Endodermal cell (in vitro differentiated cells): ENCODE data around the gene NEMP1. TPM values are rescaled to one million over a fixed set of nuclear protein-coding genes. Genes with fewer than 3 reads are reported as not detected.

Source experiments
- DNase-seq: peaks from one replicate; pipeline ENCODE4 v3.0.0-alpha.2; 2017
- H3K27ac ChIP-seq: 2 replicates; pipeline ENCODE4 v1.5.1; 2013; ENCODE audit warnings: mild to moderate bottlenecking, low read depth, low read length, moderate library complexity
- H3K27me3 ChIP-seq: 2 replicates; pipeline ENCODE4 v1.6.1; 2013; ENCODE audit warnings: mild to moderate bottlenecking, low read length, moderate library complexity; ENCODE audit not compliant: insufficient read depth, control insufficient read depth, poor library complexity, severe bottlenecking
- H3K36me3 ChIP-seq: 2 replicates; pipeline ENCODE4 v1.7.0; 2013; ENCODE audit warnings: mild to moderate bottlenecking, low read length, moderate library complexity; ENCODE audit not compliant: control insufficient read depth, insufficient read depth
- H3K4me1 ChIP-seq: one replicate; pipeline ENCODE4 v1.7.0; 2013; ENCODE audit warnings: low read length; ENCODE audit not compliant: control insufficient read depth, insufficient read depth
- H3K4me3 ChIP-seq: 2 replicates; pipeline ENCODE4 v1.5.1; 2013; ENCODE audit warnings: mild to moderate bottlenecking, low read length, moderate library complexity
- H3K9ac ChIP-seq: 2 replicates; pipeline ENCODE4 v1.6.1; 2013; ENCODE audit warnings: mild to moderate bottlenecking, low read length, moderate library complexity; ENCODE audit not compliant: poor library complexity, severe bottlenecking; ENCODE audit errors: extremely low read depth
- H3K9me3 ChIP-seq: 2 replicates; pipeline ENCODE4 v1.6.1; 2013; ENCODE audit warnings: mild to moderate bottlenecking, low read length, moderate library complexity; ENCODE audit not compliant: control insufficient read depth
- H3K27ac Mint-ChIP-seq: 2 replicates; pipeline ENCODE4 v1.8.0; 2020; ENCODE audit warnings: mixed read lengths
- H3K27me3 Mint-ChIP-seq: 2 replicates; pipeline ENCODE4 v1.8.0; 2021; ENCODE audit warnings: mild to moderate bottlenecking, mixed read lengths; ENCODE audit not compliant: insufficient read depth
- H3K36me3 Mint-ChIP-seq: 2 replicates; pipeline ENCODE4 v1.8.0; 2020; ENCODE audit warnings: low read depth, mixed read lengths
- H3K4me1 Mint-ChIP-seq: 2 replicates; pipeline ENCODE4 v1.8.0; 2020; ENCODE audit warnings: mixed read lengths
- H3K4me3 Mint-ChIP-seq: 2 replicates; pipeline ENCODE4 v1.8.0; 2020; ENCODE audit warnings: mild to moderate bottlenecking, moderate library complexity, mixed read lengths
- H3K9me3 Mint-ChIP-seq: 2 replicates; pipeline ENCODE4 v1.8.0; 2020; ENCODE audit warnings: mild to moderate bottlenecking, mixed read lengths
- WGBS, 2 experiments: methylation state at CpG; one replicate each; pipeline versions ENCODE4 v1.1.5 to v1.1.7; 2013; ENCODE audit warnings: missing lambda C conversion rate in 2 of 2, mixed read lengths in 1 of 2; ENCODE audit not compliant: insufficient coverage in 1 of 2, insufficient read length in 1 of 2; 5-methylcytosine and 5-hydroxymethylcytosine counted together
- total RNA-seq, 2 donors: library from RNA; stranded (reverse); fragmentation: NEBNext Ultra II Directional in 1 of 2; extraction: Animal tissue kit (Norgen Biotek cat#: 25700) in 1 of 2; gene quantifications; 2 replicates in 1 of 2; 3 replicates in 1 of 2; pipeline ENCODE4 v1.2.1, GENCODE V29; 2021
- TF ChIP-seq, protein P1 (sequence below): fragments of 200-600 bp; sonication (generic); conservative IDR thresholded peaks from 2 replicates; pipeline ENCODE4 v1.5.0; 2021; ENCODE audit warnings: antibody characterized with exemption, mild to moderate bottlenecking

Gene NEMP1
- total RNA-seq, 2 donors from 2014 or later = 36.3 to 52.6 TPM

DNA sequence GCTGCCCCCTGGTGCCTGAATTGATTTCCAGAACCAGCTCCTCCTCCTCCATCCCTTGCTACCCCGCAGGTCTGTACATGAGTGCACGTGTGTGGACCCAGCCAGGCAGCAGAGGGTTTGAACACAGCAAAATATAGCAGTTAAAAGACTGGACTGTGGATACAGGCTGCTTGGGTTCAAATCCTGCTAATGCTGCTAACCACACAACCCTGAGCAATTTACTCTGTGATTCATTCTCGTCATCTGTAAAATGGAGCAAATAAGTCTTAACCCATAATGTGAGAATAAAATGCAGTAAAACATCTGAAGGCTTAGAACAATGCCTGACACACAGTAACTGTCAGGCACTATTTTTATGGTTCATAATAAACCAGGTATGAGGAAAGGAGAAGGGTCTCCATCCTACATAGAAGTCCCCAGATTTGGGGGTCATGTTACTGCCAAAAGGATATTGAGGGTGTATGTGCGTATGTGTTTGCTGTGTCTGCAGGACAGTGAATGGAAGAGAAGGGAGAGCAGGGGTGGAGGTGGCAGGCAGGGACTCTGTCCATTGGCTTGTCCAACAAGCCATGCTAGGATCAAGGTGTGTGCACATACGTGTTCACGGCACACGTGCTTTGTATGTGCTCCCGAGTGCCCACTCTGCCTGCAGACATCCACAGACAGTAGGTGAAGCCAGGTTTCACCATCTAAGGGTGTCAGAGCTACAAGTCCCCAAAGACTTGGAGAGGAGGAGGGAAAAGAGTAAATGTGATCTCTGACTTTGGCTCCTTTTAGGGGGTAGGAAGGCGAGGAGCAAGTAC lies 34.1 kb upstream of the NEMP1 start:
- H3K4me3 ChIP-seq = peak overlapping the region; percentile 84
- H3K27ac ChIP-seq = no peak overlapping the region
- TF ChIP-seq, protein P1, sequence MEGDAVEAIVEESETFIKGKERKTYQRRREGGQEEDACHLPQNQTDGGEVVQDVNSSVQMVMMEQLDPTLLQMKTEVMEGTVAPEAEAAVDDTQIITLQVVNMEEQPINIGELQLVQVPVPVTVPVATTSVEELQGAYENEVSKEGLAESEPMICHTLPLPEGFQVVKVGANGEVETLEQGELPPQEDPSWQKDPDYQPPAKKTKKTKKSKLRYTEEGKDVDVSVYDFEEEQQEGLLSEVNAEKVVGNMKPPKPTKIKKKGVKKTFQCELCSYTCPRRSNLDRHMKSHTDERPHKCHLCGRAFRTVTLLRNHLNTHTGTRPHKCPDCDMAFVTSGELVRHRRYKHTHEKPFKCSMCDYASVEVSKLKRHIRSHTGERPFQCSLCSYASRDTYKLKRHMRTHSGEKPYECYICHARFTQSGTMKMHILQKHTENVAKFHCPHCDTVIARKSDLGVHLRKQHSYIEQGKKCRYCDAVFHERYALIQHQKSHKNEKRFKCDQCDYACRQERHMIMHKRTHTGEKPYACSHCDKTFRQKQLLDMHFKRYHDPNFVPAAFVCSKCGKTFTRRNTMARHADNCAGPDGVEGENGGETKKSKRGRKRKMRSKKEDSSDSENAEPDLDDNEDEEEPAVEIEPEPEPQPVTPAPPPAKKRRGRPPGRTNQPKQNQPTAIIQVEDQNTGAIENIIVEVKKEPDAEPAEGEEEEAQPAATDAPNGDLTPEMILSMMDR = peak; percentile 91
- H3K27me3 ChIP-seq = no peaks in the 10 kb centered on the region
- no peak overlapping the region for H3K9ac ChIP-seq
- Mint-ChIP-seq H3K27ac (no peak overlapping the region), H3K9me3 (no peaks in the 10 kb centered on the region), H3K4me3 (peak overlapping the region; percentile 82), H3K36me3 (peaks cover 8% of the 10 kb centered on the region), H3K27me3 (peaks cover 8% of the 10 kb centered on the region), H3K4me1 (peaks cover 24% of the 10 kb centered on the region)
- H3K4me1 ChIP-seq = no peaks in the 10 kb centered on the region
- 69 to 100% methylated on average over 5 to 8 of the region's 9 CpGs for WGBS, 2 experiments
- no peak for DNase-seq
- no peaks in the 10 kb centered on the region for H3K36me3 ChIP-seq
- no peaks in the 10 kb centered on the region for H3K9me3 ChIP-seq

DNA sequence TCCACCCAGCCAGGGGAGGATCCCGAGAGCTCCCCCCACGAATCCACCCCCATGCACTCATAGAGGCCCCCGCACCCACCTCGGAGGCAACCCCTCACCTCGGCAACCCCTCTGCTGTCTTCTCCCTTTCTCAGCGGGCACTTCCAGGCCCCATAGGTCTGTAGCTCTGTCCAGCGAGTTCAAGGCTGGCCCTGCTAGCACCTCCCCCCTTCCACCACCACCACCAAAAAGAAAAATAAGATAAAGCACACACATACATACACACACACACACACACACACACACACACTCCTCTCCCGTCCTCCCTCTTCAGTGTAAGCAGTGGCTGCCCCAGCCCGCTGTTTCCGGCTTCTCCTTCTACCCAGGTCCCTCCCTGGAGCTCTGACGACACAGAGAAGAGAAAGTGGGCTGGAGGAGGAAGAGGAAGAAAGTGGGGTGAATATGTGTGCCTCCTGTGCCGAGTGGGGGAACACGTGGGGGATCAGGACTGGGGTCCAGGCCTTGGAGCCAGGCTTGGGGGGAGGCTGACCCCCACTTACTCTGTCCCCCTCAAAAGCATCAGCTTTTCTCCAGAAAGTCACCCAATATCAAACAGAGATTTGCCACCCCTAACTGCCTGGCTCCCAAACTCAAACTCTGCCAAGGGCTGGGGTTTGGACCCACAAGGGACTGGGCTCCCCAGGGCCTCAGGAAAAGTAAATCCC lies 32.6 kb upstream of the NEMP1 start, which contains the start of gene STAT6:
Gene STAT6, minus strand, starts transcription at position 332 of the 704 bp plus-strand sequence. CDS start 3,084 bp downstream, outside the sequence.
- DNase-seq = peak; percentile 89
- Histone ChIP-seq H3K9ac (peak within 1 kb of the TSS; percentile 62), H3K4me3 (peak within 1 kb of the TSS; percentile 84), H3K9me3 (no peaks in the 10 kb centered on the region), H3K27me3 (no peaks in the 10 kb centered on the region), H3K36me3 (no peaks in the 10 kb centered on the region), H3K4me1 (no peaks in the 10 kb centered on the region), H3K27ac (peak within 1 kb of the TSS; percentile 89)
- TF ChIP-seq, protein P1 = no peak
- Mint-ChIP-seq H3K27ac (peak within 1 kb of the TSS; percentile 98), H3K36me3 (peaks cover 22% of the 10 kb centered on the region), H3K27me3 (peaks cover 4% of the 10 kb centered on the region), H3K4me3 (peak within 1 kb of the TSS; percentile 82), H3K4me1 (peaks cover 24% of the 10 kb centered on the region), H3K9me3 (no peaks in the 10 kb centered on the region)
- 18% methylated on average over 10 of the region's 13 CpGs; no CpG with 5 or more reads in 1 of the 2 experiments for WGBS, 2 experiments

DNA sequence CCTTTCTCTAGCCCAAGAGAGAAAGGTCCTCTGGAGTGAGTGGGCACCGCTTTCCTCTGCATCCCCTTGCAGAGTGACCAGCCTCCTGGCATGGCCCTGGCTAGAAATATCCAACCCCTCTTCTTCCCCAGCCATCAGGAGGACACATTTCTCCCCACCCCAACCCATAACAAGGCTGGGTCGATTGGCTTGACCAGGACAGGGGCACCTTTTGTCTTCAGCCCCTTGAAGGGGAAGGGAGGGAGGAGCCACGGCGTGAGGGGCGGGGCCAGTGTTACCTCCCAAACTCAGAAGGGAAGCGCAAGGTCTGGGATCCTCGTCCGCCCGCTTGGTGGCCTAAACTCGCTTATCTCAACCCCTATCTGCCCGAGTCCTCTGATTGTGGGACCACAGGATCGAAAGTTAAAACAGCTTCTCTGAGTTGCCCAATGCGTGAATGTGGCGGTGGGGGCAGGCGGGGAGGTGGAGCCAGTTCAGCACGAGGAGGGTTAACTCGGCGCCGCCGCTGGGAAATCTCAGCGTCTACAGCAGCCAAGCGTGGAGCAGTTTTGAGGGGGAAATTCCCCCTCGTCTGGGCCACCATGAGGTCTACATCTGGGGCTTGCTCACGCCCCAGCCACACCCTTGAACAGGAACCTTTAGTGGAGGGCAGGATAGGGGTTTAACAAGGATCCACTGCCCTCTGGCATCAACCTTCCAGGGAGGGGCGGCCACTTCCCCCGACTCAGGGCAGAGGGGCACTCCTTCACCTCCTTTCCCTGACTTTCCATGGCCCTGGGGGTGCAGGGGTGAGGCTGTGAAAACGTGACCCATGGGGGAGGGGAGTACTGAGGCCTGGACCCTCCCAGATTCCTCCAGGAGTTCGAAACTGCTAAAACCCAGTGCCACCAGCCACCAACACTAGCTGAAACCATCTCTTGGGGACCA lies 31.8 kb upstream of the NEMP1 start:
- Mint-ChIP-seq H3K27me3 (peaks cover 4% of the 10 kb centered on the region), H3K9me3 (no peaks in the 10 kb centered on the region), H3K4me3 (peak overlapping the region; percentile 82), H3K27ac (peak overlapping the region; percentile 98), H3K36me3 (peaks cover 27% of the 10 kb centered on the region), H3K4me1 (peaks cover 24% of the 10 kb centered on the region)
- peak; percentile 97 for DNase-seq
- Histone ChIP-seq H3K4me3 (peak overlapping the region; percentile 84), H3K9ac (peak overlapping the region; percentile 62), H3K27ac (peak overlapping the region; percentile 89), H3K36me3 (no peaks in the 10 kb centered on the region), H3K4me1 (no peaks in the 10 kb centered on the region), H3K27me3 (no peaks in the 10 kb centered on the region), H3K9me3 (no peaks in the 10 kb centered on the region)
- TF ChIP-seq, protein P1 = peak; percentile 29
- WGBS, 2 experiments = 2 to 10% methylated on average over 12 to 28 of the region's 28 CpGs
